HepG2 (cell line): ENCODE data around the gene APOC4. TPM values are rescaled to one million over a fixed set of nuclear protein-coding genes. Genes with fewer than 3 reads are reported as not detected.

Experiments
- ATF7-NPFF ChIP-seq: sonication (generic); formaldehyde crosslinking; IDR thresholded peaks from 2 replicates; pipeline ENCODE4 v1.8.1; 2023; ENCODE audit warnings: mild to moderate bottlenecking, low read depth, missing genetic modification reagents, moderate library complexity
- BORCS8-MEF2B ChIP-seq: sonication (generic); formaldehyde crosslinking; IDR thresholded peaks from 2 replicates; pipeline ENCODE4 v1.8.0; 2022; ENCODE audit warnings: mild to moderate bottlenecking, missing genetic modification reagents
- FOXP1 ChIP-seq, 2 experiments: fragments of 450-650 bp in 1 of 2; IDR thresholded peaks; 2 replicates each; pipeline ENCODE4 v1.6.1; 2017 to 2018; ENCODE audit warnings: antibody characterized with exemption in 1 of 2
- HOXA3 ChIP-seq: sonication (generic); formaldehyde crosslinking; IDR thresholded peaks from 2 replicates; pipeline ENCODE4 v1.5.0; 2020; ENCODE audit warnings: missing genetic modification reagents
- JDP2 ChIP-seq: sonication (generic); formaldehyde crosslinking; IDR thresholded peaks from 2 replicates; pipeline ENCODE4 v1.8.1; 2022; ENCODE audit warnings: missing genetic modification reagents, borderline replicate concordance
- MAF1 ChIP-seq: sonication (generic); formaldehyde crosslinking; IDR thresholded peaks from 2 replicates; pipeline ENCODE4 v1.5.0; 2020; ENCODE audit warnings: missing genetic modification reagents, borderline replicate concordance
- MLLT10 ChIP-seq: sonication (generic); formaldehyde crosslinking; IDR thresholded peaks from 2 replicates; pipeline ENCODE4 v1.4.0; 2020; ENCODE audit warnings: missing genetic modification reagents
- SPEN ChIP-seq: sonication (generic); formaldehyde crosslinking; IDR thresholded peaks from 2 replicates; pipeline ENCODE4 v1.5.1; 2020; ENCODE audit warnings: low read depth, mild to moderate bottlenecking, missing genetic modification reagents
- ZIK1 ChIP-seq: sonication (generic); formaldehyde crosslinking; IDR thresholded peaks from 2 replicates; pipeline ENCODE4 v1.5.0; 2020; ENCODE audit warnings: mild to moderate bottlenecking, low read depth, missing genetic modification reagents, borderline replicate concordance
- ZNF10 ChIP-seq: sonication (generic); formaldehyde crosslinking; IDR thresholded peaks from 2 replicates; pipeline ENCODE4 v1.4.0; 2020; ENCODE audit warnings: mild to moderate bottlenecking, low read depth, missing genetic modification reagents, borderline replicate concordance
- ZNF747 ChIP-seq: sonication (generic); formaldehyde crosslinking; IDR thresholded peaks from 2 replicates; pipeline ENCODE4 v1.8.1; 2023; ENCODE audit warnings: missing genetic modification reagents, mild to moderate bottlenecking, borderline replicate concordance
- ZNF891 ChIP-seq: sonication (generic); formaldehyde crosslinking; IDR thresholded peaks from 2 replicates; pipeline ENCODE4 v1.5.0; 2020; ENCODE audit warnings: mild to moderate bottlenecking, missing genetic modification reagents
- polyA plus RNA-seq, 8 experiments: library from polyadenylated mRNA; depleted of rRNA in 3 of 8; stranded (reverse) in 7 of 8; unstranded in 1 of 8; fragments of >200 nt; fragmentation: Illumina TruSeq in 4 of 8; extraction: Trizol in 4 of 8; gene quantifications; 2 replicates each; pipeline versions ENCODE4 v1.2.1 to v1.2.3, GENCODE V29; 2011 to 2016; ENCODE audit warnings: low read depth in 4 of 8, missing spikeins in 1 of 8, mixed read lengths in 1 of 8; ENCODE audit not compliant: insufficient read depth in 1 of 8
- total RNA-seq, 5 experiments: library from RNA; depleted of rRNA; stranded (reverse); fragments of >200 nt; fragmentation: Illumina TruSeq; extraction: Trizol; gene quantifications; 2 replicates each; pipeline ENCODE4 v1.2.3, GENCODE V29; 2016; ENCODE audit warnings: low read depth in 1 of 5
- TF ChIP-seq, protein P1 (sequence below): IDR thresholded peaks from 2 replicates; pipeline ENCODE4 v1.6.1; 2012; ENCODE audit warnings: low read length, improper control_type of control experiment
- TF ChIP-seq, protein P2 (sequence below): sonication (generic); formaldehyde crosslinking; IDR thresholded peaks from 2 replicates; pipeline ENCODE4 v1.4.0; 2020; ENCODE audit warnings: low read depth, missing genetic modification reagents
- TF ChIP-seq, protein P3 (sequence below): sonication (generic); formaldehyde crosslinking; IDR thresholded peaks from 2 replicates; pipeline ENCODE4 v1.4.0; 2020; ENCODE audit warnings: missing genetic modification reagents
- TF ChIP-seq, protein P4 (sequence below): sonication (generic); formaldehyde crosslinking; IDR thresholded peaks from 2 replicates; pipeline ENCODE4 v1.8.0; 2022; ENCODE audit warnings: mild to moderate bottlenecking, missing genetic modification reagents; ENCODE audit not compliant: insufficient replicate concordance

APOC4 gene
- total and polyA plus RNA-seq, 2 of the 13 experiments (the other 11 are each of a cell fraction or from before 2014, with no cell fraction given), result 0.46 TPM; not detected in 1

DNA sequence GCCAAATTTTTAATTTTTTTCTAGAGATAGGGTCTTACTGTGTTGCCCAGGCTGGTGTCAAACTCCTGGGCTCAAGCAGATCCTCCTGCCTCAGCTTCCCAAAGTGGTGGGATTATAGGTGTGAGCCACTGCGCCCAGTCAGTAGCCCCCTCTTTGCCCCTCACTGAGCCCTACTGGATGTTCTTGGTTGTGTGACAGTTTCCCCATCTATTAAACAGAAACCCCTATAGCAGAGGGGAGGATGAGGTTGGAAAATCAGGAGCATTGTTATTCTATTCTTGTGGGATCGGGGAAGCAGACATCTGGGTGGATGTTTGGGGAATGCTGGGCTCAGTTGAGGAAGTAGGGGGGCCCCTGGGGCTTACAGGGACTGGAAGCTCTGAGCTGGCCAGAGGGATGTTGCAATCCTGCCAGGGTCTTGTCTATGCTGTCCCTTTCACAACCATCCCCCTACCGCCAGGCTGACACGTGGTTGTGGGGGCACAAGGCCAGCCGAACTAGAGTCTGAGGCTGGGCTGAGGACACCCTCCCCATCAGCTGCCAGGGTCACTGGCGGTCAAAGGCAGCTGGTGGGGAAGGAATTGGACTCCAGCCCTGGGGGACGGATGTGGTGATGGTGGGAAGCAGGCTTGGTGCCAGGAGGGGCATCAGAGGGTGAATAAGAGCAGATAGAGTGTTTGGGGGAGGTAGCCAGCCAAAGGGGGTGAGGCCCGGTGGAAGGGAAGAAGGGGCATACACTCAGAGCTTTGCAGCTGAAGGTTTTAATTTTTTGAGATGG lies 16.7 kb upstream of the APOC4 start (continued):
- TF ChIP-seq, protein P1, sequence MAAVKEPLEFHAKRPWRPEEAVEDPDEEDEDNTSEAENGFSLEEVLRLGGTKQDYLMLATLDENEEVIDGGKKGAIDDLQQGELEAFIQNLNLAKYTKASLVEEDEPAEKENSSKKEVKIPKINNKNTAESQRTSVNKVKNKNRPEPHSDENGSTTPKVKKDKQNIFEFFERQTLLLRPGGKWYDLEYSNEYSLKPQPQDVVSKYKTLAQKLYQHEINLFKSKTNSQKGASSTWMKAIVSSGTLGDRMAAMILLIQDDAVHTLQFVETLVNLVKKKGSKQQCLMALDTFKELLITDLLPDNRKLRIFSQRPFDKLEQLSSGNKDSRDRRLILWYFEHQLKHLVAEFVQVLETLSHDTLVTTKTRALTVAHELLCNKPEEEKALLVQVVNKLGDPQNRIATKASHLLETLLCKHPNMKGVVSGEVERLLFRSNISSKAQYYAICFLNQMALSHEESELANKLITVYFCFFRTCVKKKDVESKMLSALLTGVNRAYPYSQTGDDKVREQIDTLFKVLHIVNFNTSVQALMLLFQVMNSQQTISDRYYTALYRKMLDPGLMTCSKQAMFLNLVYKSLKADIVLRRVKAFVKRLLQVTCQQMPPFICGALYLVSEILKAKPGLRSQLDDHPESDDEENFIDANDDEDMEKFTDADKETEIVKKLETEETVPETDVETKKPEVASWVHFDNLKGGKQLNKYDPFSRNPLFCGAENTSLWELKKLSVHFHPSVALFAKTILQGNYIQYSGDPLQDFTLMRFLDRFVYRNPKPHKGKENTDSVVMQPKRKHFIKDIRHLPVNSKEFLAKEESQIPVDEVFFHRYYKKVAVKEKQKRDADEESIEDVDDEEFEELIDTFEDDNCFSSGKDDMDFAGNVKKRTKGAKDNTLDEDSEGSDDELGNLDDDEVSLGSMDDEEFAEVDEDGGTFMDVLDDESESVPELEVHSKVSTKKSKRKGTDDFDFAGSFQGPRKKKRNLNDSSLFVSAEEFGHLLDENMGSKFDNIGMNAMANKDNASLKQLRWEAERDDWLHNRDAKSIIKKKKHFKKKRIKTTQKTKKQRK, result no peak
- peak; percentile 98 for TF ChIP-seq HOXA3 (CRISPR knock-in tag)
- TF ChIP-seq BORCS8-MEF2B (CRISPR knock-in tag), result peak; percentile 94
- TF ChIP-seq, protein P2, sequence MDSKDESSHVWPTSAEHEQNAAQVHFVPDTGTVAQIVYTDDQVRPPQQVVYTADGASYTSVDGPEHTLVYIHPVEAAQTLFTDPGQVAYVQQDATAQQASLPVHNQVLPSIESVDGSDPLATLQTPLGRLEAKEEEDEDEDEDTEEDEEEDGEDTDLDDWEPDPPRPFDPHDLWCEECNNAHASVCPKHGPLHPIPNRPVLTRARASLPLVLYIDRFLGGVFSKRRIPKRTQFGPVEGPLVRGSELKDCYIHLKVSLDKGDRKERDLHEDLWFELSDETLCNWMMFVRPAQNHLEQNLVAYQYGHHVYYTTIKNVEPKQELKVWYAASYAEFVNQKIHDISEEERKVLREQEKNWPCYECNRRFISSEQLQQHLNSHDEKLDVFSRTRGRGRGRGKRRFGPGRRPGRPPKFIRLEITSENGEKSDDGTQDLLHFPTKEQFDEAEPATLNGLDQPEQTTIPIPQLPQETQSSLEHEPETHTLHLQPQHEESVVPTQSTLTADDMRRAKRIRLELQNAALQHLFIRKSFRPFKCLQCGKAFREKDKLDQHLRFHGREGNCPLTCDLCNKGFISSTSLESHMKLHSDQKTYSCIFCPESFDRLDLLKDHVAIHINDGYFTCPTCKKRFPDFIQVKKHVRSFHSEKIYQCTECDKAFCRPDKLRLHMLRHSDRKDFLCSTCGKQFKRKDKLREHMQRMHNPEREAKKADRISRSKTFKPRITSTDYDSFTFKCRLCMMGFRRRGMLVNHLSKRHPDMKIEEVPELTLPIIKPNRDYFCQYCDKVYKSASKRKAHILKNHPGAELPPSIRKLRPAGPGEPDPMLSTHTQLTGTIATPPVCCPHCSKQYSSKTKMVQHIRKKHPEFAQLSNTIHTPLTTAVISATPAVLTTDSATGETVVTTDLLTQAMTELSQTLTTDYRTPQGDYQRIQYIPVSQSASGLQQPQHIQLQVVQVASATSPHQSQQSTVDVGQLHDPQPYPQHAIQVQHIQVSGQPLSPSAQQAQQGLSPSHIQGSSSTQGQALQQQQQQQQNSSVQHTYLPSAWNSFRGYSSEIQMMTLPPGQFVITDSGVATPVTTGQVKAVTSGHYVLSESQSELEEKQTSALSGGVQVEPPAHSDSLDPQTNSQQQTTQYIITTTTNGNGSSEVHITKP (CRISPR knock-in tag), result peak; percentile 87
- TF ChIP-seq ZNF10 (CRISPR knock-in tag), result no peak
- no peak; the same call in 1 of the 2 replicates for TF ChIP-seq JDP2
- no peak for TF ChIP-seq MAF1 (CRISPR knock-in tag)
- TF ChIP-seq, protein P3, sequence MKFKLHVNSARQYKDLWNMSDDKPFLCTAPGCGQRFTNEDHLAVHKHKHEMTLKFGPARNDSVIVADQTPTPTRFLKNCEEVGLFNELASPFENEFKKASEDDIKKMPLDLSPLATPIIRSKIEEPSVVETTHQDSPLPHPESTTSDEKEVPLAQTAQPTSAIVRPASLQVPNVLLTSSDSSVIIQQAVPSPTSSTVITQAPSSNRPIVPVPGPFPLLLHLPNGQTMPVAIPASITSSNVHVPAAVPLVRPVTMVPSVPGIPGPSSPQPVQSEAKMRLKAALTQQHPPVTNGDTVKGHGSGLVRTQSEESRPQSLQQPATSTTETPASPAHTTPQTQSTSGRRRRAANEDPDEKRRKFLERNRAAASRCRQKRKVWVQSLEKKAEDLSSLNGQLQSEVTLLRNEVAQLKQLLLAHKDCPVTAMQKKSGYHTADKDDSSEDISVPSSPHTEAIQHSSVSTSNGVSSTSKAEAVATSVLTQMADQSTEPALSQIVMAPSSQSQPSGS (CRISPR knock-in tag), result peak; percentile 88
- TF ChIP-seq SPEN (CRISPR knock-in tag), result peak; percentile 97
- no peak for TF ChIP-seq FOXP1 (IDR thresholded peaks at IDR 0.05)
- TF ChIP-seq FOXP1 (CRISPR knock-in tag; IDR thresholded peaks at IDR 0.05), result peak; percentile 94
- TF ChIP-seq ZNF747 (CRISPR knock-in tag), result peak; percentile 98
- 0 out of 2 replicates have a peak, but pooled peaks have one; percentile 59 for TF ChIP-seq ZIK1 (CRISPR knock-in tag)
- TF ChIP-seq MLLT10 (CRISPR knock-in tag), result no peak
- TF ChIP-seq, protein P4, sequence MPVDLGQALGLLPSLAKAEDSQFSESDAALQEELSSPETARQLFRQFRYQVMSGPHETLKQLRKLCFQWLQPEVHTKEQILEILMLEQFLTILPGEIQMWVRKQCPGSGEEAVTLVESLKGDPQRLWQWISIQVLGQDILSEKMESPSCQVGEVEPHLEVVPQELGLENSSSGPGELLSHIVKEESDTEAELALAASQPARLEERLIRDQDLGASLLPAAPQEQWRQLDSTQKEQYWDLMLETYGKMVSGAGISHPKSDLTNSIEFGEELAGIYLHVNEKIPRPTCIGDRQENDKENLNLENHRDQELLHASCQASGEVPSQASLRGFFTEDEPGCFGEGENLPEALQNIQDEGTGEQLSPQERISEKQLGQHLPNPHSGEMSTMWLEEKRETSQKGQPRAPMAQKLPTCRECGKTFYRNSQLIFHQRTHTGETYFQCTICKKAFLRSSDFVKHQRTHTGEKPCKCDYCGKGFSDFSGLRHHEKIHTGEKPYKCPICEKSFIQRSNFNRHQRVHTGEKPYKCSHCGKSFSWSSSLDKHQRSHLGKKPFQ, result peak; percentile 98
- TF ChIP-seq ATF7-NPFF (CRISPR knock-in tag), result peak; percentile 82; the same call in 1 of the 2 replicates
- peak; percentile 99 for TF ChIP-seq ZNF891 (CRISPR knock-in tag)
